Stimulated activated naive CD4-positive, alpha-beta T cell treated with Interleukin-2 at 50 U/mL for 16 hours (primary cell): ENCODE data around the gene FBLN1.
"Not testable (repeated sequence)": the region's sequence is repeated elsewhere in the genome, so short reads cannot be mapped to it uniquely, and the experiment has no call there.

ENCODE experiments used
- DNase-seq: peaks from one replicate; lab custom pipeline; 2025; lab: John Stamatoyannopoulos, UW

Gene FBLN1

DNA sequence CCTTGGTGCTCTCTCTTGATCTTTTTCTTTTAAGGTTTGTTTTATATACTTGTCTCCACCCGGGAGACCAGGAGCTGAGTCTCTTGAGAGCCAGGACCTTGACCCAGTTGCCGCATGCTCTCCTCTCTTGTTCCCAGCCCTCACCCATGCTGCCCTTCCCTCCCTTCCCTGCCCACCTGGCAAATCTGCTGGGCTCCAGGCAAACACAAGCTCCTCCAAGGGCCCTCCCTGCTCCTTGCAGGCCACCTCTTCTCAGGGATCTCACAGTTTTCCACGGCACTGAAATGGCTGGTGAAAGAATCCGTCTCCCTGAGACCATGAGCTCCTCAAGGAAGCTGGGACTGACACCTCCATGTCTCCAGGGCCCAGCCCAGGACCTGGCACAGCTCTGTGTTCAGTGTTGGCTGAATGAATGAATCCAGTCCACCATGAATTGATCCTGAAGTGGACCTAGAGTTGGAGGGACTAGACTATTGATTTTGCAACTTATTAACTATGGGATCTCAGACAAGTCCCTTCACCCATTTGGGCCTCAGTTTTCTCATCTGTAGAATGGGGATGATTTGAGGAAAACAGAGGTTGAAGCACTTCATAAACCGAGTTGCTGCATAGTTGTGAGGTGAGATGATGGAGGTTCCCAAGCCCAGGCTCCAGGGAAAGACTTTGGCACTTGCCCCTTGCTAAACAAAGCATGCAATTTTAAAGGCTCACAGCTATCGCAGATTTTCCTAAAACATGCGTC lies 25.1 kb upstream of the FBLN1 start:
- no peak for DNase-seq

DNA sequence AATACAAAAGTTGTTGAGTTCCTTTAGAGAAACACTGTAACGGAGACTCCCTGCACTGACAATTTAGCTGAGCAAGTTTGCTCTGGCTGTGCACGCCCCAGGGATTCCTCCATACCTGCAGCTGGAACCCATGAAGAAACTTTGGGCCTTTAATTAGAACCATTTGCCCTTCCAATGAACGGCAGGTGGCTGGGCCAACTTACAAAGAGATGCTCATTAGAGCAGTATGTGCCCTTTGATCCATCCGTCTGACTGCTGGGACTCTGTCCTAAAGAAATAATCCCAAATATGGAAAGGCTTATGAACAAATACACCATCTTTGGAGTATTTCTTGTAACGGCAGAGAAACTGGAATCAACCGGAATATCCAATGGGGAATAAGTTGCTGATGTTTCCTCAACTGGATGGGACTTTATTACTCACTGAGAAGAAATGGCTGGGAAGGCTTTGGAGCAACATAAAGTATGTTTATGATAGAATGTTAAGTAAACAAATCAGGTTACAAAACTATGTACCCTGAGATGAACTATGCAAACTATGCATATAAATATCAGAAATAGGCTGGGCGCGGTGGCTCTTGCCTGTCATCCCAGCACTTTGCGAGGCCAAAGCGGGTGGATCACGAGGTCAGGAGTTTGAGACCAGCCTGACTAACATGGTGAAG lies 24.4 kb upstream of the FBLN1 start:
- no peak for DNase-seq

DNA sequence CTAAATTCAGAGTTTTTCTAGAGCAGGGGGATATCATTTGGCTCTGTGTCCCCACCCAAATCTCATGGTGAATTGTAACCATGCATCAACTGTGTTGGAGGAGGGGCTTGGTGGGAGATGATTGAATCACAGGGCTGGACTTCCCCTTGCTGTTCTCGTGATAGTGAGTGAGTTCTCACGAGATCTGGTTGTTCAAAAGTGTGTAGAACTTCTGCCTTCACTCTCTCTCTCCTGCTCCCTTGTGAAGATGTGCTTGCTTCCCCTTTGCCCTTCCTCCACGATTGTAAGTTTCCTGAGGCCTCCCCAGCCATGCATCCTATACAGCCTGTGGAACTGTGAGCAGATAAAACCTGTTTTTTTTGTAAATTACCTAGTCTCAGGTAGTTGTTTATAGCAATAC lies 22.0 kb upstream of the FBLN1 start:
- no peak for DNase-seq

DNA sequence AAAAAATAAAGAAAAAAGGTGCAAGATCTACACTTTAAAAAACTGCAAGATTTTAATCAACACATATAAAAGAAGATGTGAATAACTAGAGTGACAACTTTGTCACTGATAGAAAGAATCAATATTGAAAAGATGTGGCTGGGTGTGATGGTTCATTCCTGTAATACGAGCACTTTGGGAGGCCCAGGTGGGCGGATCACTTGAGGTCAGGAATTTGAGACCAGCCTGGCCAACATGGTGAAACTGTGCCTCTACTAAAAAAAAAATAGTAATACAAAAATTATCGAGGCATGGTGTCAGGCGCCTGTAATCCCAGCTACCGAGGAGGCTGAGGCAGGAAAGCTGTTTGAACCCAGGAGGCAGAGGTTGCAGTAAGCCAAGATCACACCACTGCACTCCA lies 21.0 kb upstream of the FBLN1 start:
- DNase-seq, result no peak

DNA sequence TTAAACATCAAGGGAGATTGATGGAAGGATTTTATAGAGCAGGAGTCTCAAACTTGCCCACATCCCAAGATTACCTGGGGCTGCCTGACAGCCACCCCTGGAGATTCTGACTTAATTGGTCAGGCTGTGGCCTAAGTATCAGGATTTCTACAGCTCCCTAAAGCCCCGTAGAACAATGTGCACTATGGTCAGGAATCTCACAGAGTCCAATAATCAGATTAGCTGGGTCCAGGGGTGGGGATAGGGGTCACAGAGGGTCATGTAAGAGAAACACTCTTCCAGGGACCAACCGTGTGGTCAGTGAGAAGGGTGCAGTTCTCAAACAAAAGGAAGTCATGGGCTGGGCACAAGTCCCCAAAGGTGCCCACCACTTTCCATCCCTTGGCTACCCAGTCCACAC lies 20.5 kb upstream of the FBLN1 start:
- no peak for DNase-seq

DNA sequence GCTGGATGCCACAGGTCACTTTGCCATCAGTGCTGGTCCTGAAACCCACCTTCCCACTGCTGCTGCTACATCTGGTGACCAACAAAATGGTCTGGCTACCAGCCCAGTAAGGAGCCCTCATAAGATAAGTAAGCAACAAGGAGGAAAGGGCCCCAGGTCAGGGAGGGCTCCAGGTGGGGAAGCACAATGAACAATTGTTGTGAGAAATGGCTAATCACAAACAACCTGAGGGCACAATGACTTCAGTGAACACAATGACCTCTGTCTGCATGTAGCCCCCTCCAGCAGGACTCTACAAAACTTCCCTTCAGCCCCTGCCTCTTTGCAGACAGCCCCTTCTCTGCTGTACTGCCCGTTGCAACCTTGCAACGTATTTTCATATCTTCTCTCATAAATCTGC lies 19.4 kb upstream of the FBLN1 start:
- DNase-seq, result no peak

DNA sequence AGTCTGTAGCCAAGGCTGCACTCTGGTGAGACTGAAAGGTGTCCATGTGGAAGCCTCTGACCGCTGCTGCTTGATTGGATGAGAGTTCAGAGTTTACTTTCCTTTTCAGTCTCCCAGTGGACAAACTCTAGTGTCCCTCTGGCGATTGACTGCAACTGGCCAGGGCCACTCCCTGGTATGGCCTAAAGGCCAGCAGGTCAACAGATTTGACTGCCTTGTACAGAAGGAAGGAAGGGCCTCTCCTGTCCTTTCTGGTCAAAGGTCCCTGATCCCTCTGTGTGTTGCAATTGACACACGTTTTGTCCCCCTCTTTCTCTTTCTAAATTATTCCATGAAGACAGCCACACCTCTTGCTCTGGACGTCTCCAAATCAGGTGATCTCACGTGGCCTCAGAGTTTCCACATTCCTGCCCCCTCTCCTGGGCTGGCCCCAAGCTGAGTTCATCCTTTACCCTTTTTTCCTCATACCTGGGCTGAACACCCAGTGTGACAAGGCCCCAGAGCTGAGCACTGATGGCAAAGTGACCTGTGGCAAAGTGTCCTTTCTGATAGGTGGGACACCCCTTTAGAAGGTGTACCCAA lies 18.7 kb upstream of the FBLN1 start:
- DNase-seq, result no peak

DNA sequence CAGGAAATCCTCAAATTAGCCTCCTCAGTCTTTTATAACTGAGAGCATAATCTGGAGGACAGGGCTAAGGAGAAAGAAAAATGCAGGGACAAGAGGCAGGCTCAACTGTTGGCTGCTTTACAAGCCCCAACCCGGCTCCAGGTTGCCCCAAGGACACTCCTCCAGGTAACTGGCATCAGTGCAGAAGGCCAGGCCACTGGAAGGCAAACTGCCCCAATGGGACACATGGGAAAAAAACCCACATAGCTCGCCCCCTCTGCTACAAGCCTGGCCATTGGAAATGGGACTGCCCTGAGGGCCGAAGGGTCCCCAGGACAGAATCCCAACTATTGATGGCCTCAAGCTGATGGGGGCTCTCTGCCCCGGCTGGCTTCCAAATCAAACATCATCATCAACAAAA lies 17.9 kb upstream of the FBLN1 start:
- DNase-seq, result no peak

DNA sequence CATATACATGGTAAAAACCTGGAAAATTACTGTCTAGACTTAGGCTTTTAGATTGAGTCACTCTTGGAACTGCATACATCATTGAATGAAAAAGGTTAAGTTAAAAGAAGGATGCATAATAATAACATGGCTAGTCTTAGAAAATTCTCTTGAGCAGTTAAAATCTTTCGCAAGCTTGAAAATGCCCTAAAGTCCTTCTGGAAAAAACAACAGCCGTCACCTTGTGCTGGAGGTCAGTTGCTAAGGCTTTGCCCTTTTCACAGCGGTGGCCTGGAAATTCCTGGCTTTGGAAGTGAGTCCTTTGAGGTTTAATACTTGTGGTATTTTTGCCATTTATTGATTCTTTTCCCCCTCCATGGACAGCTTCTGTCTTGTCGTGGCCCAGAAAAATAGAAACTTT lies 17.4 kb upstream of the FBLN1 start:
- no peak for DNase-seq

DNA sequence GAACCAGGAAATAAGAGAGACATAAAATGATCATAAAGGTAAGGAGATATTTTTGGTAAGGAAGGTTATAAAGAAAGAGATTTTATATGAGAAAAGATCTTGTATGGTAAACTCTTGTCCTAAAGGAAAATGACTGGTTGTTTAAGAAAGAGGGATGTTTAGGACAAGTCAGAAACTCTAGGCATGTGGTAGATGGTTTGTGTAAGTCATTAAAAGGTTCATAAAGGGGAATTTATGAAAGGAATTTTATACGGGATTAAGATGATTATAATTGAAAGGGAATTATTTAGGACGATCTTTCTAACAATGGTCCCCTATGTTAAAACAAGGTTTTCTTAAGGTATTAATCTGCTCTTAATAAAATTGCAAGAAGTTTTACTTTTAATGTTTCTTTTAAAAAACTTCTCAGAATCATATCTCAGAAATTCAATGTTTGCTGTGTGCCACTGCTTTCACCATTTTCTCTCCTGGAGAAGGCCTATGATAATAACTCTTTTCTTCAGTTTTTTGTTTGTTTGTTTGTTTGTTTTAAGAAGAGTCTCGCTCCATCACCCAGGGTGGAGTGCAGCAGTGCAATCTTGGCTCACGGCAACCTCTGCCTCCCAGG lies 13.8 kb upstream of the FBLN1 start:
- no peak for DNase-seq

DNA sequence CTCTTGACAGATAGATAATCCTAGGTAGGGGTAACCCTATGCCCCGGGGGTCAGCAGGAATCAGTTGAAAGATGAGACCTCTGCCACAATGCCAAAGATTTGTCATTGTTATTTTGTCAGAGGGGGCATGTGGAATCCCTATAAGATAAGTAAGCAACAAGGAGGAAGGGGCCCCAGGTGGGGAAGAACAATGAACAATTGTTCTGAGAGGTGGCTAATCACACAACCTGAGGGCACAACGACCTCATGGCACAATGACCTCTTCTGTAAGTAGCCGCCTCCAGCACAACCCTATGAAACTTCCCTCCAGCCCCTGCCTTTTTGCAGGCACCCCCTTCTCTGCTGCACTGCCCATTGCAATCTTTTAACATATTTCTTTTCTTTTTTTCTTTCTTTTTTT lies 11.8 kb upstream of the FBLN1 start:
- DNase-seq, result no peak

DNA sequence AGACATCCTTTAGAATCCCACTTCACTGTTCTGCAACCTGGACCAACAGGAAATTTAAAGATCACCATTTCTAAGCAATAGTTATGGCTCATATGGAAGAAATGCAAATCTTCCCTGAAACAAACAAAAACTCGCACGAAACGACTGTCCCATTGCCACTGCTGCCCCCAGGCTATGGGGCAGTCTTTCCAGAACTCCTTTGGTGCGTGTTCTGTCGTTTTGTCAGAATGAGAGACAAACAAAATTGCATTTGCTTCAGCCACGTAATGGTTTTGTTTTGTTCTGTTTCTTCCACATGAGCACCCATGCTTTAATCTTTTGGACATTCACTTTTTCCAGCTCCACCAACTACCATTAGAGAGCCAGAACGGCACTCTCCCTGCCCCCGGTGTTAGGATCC lies 10.8 kb upstream of the FBLN1 start:
- no peak for DNase-seq

DNA sequence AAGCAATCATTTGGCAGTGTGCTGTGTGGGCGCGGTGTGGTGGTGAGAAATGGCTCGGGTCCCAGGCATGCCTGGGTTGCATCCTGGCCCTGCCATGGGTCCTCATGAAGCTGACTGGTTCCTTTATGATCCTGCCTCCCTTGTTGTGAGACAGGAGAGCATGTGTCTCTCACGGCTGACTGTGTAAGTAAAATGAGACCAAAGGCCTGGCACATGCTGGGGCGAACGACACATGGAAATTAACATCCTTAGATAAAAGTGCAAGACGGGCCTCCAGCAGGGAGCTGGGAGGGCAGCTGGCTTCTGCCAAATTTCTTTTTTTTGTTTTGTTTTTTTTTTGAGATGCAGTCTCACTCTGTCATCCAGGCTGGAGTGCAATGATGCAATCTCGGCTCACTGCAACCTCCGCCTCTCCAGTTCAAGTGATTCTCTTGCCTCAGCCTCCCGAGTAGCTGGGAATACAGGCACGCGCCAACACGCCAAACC lies 9.4 kb upstream of the FBLN1 start:
- DNase-seq, result no peak

DNA sequence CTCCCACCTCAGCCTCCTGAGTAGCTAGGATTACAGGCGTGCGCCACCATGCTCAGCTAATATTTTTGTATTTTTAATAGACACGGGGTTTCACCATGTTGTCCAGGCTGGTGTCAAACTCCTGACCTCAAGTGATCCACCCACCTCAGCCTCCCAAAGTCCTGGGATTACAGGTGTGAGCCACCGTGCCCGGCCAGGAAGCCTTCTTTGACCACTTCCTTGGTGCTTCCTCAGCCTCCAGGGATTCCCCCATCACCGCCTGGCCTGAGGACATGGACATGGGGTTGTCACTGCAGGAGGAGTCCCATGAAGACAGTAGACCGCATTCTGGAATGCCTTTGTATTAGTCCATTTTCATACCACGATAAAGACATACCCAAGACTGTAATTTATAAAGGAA lies 8.4 kb upstream of the FBLN1 start:
- DNase-seq, result not testable (repeated sequence)

DNA sequence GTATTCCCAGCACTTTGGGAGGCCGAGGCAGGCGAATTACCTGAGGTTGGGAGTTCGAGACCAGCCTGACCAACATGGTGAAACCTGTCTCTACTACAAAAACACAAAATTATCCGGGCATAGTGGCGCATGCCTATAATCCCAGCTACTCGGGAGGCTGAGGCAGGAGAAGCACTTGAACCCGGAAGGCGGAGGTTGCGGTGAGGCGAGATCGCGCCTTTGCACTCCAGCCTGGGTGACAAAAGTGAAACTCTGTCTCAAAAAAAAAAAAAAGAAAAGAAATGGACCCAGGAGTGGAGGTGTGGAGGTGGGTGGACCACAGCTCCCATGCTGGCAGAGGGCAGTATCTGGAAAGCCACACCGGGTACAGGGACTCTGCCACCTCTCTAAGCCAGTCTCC lies 7.1 kb upstream of the FBLN1 start:
- DNase-seq, result not testable (repeated sequence)

DNA sequence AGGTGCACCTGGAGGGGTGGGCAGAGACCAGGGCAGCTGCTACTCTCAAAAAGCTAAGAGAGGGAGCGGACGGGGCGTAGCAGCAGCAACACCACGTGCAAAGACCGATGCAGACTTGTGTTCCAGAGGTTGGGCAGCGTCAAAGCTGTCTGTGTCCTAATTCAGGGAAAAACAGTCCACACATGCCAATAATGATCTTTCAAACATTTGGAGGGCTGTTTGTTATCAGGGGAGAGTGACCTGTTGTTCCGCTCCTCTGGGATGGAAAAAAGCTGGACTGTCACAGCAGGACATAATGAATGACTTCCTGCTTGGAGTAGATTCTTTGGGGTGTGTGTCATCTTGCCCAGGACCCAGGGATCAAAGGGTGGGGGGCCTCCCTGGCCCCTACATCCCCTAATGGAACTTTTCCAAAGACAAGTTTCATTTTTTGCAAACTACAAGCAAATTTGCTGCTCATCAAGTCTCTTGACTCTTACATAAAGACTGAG lies 6.2 kb upstream of the FBLN1 start:
- DNase-seq, result no peak

DNA sequence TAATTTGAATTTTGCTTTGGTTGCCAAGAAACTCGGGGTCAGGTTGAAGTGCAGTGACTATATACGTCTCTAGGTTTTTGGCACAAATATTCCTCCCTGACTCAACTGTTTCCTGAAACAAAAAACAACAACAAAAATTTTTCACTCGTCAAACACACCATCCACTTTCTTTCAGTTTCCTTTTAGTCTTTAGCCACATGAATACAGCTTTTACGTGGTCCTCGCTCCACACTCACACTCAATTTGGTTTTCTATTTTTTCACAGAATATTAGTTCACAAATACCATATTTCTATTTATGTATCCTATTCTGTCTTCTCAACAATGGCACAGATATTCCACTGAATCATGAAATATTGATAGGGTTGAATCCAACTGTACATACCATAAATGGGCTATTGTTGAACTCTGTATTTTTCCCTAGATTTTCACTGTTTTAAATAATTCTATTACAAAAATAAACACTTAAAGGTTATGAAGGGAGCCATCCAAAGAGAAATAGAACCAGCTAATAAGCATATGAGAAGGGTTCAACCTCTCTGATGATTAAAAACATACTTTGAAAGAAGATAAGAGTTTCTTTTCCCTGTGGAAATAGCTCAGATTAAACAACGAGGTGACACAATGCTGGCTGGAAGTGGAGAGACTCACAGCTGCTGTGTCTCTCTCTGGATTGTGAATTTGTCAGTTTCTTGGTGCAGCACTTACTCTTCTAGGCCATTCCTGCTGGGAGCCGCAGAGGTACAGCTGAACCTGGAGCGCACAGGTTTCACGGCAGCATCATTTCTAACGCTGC lies 5.1 kb upstream of the FBLN1 start:
- no peak for DNase-seq

DNA sequence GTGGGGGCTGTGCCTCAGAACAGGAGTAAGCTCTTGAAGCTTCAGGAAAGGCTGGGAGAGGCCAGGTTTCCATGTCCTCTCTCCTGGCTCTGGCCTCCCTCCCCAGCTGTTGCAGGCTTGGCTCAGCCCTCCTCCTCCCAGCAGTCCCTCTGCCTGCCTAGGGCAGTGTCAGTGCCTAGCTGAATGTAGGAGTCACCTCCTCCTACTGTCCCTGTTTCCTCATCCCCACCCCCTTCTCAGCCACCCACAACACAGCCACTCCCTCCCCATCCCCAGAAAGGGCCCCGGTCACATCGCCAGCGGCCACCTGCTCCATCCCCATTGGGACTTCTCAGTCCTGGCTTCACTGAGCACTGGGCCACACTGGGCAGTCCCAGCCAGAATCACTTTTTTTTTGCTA lies 2.9 kb upstream of the FBLN1 start:
- no peak for DNase-seq

DNA sequence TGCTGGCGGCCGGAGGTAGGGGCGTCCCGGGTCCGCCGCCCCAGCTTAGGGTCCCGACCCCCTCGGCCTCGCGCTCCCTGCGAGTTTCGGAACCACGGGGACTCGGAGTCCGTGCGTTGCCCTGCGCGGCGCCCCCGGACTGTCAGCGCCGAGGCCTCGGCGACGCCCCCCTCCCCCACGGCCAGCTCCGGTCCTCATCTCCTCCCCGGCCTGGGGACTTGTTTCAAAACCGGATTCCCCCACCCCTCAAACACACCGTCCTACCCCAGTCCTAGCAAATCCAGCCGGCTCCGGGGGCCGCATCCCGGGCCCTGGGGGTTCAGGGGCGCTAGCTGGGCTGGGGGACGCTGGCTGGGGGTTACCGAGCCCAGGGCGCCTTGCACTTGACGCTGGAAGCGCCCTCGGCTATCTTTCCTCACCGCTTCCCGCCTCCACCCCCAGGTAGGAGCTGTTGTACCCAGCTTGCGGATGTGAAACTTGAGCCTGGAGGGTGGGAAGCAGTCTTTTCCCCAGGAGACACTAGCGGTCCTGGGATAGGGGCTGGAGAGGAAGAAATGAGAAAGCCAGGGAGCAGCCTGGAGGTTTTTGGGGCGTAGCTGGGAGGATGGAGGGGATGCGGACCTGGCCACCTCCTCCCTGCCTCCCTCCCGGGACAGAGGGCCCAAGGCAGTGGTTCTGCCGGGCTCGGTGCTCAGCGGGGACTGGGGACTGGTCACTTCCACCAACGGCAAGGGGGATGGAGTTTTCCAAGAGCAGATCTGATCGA lies 550 bp downstream of the FBLN1 start:
- no peak for DNase-seq

DNA sequence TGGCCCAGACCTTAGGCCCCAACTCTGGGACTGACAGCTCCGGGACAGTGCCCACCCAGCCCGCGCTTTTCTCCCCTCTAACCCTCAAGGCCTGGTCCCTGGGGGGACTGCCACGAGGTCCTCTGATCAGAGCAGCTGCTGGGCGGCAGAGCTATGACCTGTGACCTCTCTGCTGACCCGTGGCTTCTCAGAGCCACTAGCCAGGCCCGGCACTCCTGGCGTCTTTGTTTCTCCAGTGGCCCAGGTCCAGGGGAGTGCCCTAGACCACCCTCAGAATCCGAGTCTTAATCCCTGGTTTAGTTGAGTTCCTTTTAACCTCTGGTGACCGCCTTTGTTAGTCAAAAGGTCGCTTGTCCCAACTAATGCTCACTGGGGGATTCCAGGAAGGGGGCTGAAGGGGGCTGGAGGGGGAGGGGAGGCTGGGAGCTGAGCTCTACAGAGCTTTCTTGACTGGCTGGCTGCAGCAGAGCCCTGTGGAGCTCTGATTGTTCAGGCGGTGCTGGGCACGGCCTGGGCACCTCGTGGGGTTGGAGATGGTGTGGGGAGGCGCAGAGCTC lies 1.2 kb downstream of the FBLN1 start:
- no peak for DNase-seq
